Measurements from ENCODE around the gene SLC43A2.
"Not testable (repeated sequence)": the region's sequence is repeated elsewhere in the genome, so short reads cannot be mapped to it uniquely, and the experiment has no call there.

The SLC43A2 gene

GRCh38 chr17:1588821-1589585 is 39.6 kb downstream of the SLC43A2 start:
- no peak for DNase-seq

DNA sequence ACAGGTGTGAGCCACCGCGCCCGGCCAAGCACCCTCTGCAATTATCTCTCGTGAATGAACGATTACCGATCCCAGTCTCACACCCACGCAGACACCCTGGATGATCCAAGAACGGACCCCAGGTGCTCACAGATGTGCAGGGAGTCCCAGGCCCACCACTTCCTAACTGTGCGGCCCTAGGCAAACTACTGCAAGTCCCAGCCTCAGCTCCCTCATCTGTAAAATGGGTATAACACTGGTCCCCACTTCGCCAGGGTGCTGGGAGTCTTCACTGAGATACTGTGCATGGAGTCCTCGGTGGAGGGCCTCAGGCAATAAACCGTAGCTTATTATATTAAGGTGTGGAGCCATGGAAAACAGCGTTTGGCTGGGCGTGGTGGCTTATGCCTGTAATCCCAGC is 44.5 kb downstream of the SLC43A2 start:
- DNase-seq: no peak

DNA sequence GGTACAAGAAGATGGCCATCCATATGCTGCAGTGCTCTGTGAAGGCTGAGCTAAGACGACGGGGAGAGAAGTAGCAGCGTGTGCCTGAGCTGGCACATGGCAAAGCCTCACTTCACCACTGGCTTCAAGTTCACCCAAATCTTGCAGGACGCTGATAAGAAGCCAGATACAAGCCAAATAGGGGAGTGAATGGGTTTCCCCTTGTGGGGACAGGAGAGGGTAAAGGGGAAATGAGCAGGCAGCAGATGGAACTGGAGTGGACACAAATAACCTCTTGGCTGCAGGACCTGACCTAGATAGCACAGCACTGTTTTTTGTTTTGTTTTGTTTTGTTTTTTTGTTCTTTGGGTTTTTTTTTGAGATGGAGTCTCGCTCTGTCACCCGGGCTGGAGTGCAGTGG is 45.1 kb downstream of the SLC43A2 start:
- DNase-seq: no peak

DNA sequence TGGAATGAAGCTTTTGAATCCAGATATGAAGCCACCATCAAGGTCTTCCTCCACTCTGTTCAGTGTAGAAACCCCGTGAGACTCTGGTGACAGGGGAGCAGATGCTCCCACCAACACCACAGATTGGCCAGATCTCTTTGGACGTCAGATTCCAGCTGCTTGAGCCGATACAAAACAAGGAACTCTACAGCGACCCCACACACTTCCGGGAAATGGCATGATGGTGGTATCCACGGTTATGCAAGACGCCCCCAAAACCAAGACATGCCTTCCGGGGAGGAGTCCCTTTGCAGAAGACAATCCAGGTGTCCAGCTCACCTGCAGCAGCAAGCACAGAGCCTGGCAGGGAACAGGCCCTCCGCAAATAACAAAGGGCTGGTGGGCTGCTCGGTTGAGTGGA is 46.3 kb downstream of the SLC43A2 start:
- DNase-seq: no peak

GRCh38 chr17:1580979-1581676 is 47.5 kb downstream of the SLC43A2 start:
- DNase-seq: no peak

DNA sequence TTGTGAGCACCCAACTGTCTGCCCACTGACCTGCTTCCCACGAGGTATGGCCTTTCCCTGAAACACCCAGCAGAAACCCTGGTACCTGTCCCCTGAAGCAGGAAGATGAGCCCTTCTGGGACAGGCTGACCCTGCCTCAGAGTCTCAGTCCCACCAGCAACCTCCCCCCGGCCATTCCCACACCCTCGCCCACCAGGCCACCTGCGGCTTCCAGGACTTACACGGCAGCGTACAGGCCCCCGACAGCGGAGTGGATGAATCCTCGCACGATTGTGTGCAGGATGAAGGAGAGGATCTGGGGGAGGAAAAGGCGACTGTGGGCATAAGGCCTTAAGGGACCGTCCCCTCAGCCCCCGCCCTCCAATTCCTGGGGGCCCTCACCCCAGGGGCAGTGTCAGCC is 50.6 kb downstream of the SLC43A2 start:
- no peak for DNase-seq

- DNase-seq: no peak
Observed at GRCh38 chr17:1577583-1578013, 51.0 kb downstream of the SLC43A2 start.

GRCh38 chr17:1577182-1577581 is 51.5 kb downstream of the SLC43A2 start:
- no peak for DNase-seq

DNA sequence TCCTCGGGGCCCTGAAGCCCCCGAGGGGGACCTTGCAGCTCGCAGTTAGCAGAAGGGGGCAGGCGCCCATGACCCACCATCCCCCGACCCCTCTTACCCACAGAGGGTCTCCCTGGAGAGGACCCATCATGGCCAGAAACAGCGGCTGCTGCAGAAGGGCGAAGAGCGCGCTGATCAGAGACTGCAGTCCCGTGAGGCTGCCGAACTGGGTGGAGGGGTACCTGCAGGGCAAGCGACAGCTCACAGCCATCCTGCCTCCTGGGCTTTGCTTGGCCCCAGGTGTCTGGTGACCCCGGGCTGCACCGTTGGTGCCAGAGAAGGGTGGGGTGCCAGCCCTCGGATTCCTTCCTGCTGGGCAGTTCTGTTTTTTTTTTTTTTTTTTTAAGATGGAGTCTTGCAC is 52.1 kb downstream of the SLC43A2 start:
- no peak for DNase-seq

DNA sequence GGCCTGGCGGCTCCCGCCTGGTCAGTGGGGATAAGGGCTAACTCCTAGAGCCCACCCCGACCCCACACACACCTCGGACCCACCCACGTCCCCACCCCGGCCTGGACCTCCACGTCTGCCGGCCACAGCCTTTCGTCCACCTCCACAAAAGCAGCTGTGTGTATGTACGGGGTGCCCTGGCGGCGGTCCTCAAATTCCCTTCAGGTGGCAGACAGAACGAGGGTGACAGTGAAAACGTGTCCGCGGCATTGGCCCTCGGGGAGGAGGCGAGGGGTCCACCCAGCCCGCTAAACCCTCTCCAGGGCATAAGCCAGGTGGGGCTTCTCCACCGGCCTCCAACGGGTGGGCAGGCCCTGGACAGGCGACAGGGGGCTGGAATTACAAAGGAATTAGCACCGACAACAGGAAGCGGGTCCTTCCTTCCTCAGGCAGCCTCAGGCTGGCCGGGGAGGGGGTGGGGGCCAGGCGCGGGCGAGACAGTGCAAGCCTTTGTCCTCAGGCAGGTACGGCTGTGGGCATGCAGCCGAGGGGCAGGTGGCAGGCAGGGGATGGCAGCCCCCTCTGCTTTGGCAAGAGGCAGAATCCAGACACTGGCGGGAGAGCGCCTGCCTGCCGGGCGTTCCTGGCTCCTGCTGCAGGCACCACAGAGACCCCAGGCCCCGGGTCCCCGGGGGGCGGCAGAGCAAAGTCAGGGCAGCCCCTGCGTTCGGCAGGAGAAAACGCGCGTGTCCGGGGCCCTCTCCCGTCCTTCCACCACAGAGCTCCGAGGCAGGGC is 53.8 kb downstream of the SLC43A2 start:
- DNase-seq: no peak

DNA sequence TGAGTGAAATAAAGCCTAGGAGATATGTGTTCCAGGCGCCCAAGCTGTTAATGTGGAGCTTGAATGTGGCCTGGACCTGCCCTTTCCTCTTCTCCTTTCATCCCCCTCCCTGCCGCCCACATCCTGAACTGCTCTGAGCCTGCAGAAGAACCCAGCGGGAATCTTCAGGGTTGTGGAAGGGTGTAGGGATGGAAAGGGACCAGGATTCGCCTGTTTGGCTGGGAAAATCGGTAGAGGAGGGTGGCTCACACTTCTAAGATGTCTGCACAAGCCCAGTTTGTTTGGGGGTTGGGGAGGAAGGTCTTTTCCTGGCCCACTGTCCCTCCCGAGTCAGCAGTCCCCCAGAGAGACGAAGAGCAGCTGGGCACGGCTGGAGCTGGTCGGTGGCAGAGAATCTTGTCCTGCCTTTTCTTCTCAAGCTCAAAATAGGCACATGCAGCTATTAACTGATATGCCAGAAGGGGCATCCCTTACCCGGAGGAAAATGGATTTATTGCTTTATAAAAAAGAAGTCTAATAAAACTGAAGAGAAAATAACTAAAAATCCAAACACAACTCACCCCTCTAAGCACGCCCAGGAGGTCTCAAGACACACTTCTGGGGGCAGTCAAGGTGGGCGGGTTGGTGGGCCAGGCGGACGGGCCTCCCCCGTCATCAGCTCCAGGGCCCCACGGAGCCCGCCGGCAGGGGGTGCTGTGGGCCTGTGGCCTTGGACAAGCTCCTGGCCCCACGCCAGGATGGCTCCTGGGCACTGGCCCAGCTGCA is 54.5 kb downstream of the SLC43A2 start:
- DNase-seq: peak; percentile 39

DNA sequence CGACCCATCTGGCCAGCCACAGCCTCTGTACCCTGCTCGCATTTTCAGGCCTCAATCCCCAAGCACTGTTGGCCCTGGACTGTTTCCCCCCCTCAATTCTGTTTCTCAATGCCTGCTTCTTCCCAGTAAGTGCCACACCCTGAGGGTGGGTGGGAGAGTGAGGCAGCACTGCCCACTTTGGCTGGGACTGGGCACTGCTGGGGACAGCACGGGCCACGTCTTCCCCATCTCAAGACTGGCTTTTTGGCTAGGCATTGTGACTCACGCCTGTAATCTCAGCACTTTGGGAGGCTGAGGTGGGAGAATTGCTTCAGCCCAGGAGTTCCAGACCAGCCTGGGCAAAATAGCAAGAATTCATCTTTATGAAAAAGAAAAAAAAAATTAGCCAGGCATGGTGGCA is 56.0 kb downstream of the SLC43A2 start:
- DNase-seq: not testable (repeated sequence)

DNA sequence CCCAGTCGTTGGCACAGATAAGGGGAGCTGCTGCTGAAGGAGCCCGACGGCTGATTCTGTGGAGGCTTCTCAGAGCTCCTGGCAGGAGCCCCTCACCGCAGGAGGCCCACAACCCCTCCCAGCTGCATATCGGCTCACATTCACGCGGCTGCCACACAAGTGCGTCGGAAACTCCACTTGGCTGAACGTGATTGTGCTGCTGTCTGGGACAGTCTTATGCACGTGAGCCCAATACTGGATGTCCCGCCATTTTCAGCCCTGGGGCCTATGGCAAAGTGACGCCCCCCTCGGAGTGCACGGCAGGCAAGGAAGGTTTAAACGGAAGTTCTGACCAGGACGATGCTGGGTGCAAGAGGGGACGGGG is 57.3 kb downstream of the SLC43A2 start:
- no peak for DNase-seq

- DNase-seq: no peak
Observed at GRCh38 chr17:1568950-1569810, 59.5 kb downstream of the SLC43A2 start.

DNA sequence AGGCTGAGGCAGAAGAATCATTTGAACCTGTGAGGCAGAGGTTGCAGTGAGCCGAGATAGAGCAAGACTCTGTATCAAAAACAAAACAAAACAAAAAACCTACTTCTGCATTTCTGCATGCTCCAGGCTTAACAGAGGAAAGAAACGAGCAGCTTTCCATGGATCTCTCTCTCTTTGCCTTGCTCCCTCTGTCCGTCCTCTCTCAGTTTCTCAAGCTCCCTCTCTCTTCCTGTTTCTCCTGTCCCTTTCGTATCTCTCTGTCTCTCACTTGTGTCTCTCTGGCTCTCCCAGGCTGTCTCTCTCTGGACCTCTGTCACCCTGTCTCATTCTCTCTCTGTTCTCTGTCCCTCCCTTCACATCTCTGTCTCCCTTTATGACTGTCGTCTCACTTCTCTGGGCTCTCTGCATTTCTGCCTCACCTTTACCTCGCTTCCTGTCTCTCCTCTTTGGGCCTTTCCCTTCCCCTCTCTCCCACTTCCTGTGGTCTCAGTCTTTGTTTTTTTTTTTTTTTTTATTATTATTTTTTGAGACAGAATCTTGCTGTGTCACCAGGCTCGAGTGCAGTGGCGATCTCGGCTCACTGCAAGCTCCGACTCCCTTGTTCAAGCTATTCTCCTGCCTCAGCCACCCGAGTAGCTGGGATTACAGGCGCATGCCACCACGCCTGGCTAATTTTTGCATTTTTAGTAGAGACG is 62.0 kb downstream of the SLC43A2 start:
- no peak for DNase-seq

DNA sequence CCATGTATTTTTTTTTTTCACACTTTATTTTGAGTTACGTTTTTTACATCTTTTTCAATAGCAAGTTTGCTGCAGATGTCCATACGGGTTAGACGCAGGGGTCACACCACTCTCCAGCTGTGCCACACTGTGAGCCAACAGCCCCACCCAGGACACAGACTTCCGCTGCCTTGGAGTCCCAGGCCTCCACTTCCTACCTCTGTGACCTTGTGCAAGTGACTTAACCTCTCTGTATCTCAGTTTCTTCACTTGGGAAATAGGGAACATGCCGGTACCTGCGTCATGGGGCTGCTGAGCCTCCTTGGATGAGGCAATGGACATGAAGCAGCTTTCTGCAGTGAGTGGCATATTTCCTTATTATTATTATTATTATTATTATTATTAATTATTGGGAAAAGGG is 62.8 kb downstream of the SLC43A2 start:
- DNase-seq: no peak

DNA sequence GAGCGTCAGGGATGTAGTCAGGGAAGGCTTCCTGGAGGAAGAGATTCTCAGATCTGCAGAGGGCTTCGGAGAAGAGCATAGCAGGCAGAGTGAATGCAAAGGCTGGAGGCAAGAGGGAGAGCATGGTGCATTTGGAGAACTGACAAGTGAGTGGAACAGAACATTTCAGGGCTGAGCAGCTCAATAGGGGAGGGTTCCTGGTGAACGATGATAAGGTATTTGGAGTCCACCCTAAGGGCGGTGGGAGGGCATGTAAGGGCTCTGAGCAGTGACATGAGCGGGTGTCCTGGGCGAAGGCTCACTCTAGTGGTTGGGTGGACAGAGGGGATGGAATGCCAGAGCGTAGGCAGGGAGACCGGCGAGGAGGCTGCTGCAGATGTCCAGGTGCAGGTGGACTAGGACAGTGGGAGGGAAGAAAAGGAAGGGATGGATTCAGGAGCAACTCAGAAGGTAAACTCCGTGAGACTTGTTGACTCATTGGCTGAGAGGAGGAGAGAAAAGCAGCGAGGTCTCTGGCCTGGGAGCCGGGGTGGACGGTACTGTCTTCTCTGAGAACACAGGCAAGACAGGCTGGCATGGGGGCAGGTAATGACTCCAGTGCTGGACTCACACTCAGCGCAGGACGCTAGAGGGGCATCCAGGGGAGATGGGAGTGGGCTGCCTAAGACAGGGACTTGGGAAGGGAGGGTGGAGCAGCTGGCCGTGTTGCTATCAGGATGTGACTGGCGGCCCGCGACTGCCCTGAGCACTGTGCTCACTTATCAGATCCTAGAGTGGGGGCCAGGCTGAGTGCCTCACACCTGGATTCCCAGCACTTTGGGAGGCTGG is 64.6 kb downstream of the SLC43A2 start:
- no peak for DNase-seq

DNA sequence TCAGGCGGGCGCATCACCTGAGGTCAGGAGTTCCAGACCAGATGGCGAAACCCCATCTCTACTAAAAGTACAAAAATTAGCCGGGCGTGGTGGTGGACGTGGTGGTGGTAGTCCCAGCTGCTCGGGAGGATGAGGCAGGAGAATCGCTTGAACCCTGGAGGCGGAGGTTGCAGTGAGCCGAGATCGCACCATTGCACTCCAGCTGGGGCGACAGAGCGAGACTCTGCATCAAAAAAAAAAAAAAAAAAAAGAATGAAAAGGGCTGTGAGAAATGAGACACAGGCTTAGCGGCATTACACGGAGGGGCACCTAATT is 65.2 kb downstream of the SLC43A2 start:
- DNase-seq: not testable (repeated sequence)

GRCh38 chr17:1562176-1562643 is 66.4 kb downstream of the SLC43A2 start:
- no peak for DNase-seq

GRCh38 chr17:1561420-1562175 is 67.0 kb downstream of the SLC43A2 start:
- DNase-seq: no peak

Measured in NCI-H510A (cell line).